Astrocyte of the cerebellum (primary cell): Measurements from ENCODE around the gene FREM1.

ENCODE experiments used
- DNase-seq: peaks from one replicate; pipeline ENCODE4 v3.0.0-alpha.2; 2011; ENCODE audit warnings: low read depth
- H3K4me3 ChIP-seq: 2 replicates; pipeline ENCODE4 v1.5.1; 2011; ENCODE audit warnings: mild to moderate bottlenecking, low read depth, low read length, moderate library complexity
- in situ Hi-C: cut with HindIII; loops from 2 replicates; pipeline ENCODE4 v1.10.0; 2017; ENCODE audit warnings: low sequenced_read_pairs
- TF ChIP-seq, protein P1 (sequence below): IDR thresholded peaks from 2 replicates; pipeline ENCODE4 v1.5.1; 2012; ENCODE audit warnings: low read length, low read depth, moderate library complexity, mild to moderate bottlenecking; ENCODE audit errors: missing control alignments

Gene FREM1

DNA sequence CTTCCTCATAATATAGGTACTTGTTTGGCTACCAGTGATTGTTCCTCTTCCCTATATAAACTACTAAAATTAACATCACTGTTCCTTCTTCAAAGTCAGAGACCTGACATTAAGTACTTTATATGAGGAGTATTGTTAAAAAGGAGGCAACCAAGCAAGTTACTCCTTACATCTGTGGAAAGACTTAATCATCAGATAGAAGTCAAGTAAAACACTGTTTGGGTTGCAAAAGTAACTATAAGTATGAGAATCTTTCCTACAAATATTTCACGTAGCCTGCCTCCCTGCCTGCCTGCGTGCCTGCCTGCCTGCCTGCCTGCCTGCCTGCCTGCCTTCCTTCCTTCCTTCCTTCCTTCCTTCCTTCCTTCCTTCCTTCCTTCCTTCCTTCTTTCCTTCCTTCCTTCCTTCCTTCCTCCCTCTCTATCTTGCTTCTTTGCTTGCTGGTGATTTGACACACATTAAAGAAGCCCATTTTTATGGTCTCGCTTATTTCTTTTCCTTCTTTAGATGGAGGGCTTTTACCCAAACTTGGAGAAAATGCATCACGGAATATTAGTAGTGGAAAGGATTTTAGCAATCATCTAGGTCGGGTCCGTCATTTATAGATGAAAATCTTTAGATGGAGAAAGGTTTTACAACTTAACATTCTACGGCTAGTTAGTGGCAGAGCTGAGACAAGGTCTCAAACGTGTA is 190.9 kb downstream of the FREM1 start:
- no peak overlapping the region for H3K4me3 ChIP-seq
- in situ Hi-C loops: no loop called here
- TF ChIP-seq, protein P1, sequence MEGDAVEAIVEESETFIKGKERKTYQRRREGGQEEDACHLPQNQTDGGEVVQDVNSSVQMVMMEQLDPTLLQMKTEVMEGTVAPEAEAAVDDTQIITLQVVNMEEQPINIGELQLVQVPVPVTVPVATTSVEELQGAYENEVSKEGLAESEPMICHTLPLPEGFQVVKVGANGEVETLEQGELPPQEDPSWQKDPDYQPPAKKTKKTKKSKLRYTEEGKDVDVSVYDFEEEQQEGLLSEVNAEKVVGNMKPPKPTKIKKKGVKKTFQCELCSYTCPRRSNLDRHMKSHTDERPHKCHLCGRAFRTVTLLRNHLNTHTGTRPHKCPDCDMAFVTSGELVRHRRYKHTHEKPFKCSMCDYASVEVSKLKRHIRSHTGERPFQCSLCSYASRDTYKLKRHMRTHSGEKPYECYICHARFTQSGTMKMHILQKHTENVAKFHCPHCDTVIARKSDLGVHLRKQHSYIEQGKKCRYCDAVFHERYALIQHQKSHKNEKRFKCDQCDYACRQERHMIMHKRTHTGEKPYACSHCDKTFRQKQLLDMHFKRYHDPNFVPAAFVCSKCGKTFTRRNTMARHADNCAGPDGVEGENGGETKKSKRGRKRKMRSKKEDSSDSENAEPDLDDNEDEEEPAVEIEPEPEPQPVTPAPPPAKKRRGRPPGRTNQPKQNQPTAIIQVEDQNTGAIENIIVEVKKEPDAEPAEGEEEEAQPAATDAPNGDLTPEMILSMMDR: no peak
- DNase-seq: no peak

GRCh38 chr9:14715102-14715501 is 195.1 kb downstream of the FREM1 start:
- no peak overlapping the region for H3K4me3 ChIP-seq
- in situ Hi-C loops: no loop called here
- TF ChIP-seq, protein P1: no peak
- peak; percentile 53 for DNase-seq

DNA sequence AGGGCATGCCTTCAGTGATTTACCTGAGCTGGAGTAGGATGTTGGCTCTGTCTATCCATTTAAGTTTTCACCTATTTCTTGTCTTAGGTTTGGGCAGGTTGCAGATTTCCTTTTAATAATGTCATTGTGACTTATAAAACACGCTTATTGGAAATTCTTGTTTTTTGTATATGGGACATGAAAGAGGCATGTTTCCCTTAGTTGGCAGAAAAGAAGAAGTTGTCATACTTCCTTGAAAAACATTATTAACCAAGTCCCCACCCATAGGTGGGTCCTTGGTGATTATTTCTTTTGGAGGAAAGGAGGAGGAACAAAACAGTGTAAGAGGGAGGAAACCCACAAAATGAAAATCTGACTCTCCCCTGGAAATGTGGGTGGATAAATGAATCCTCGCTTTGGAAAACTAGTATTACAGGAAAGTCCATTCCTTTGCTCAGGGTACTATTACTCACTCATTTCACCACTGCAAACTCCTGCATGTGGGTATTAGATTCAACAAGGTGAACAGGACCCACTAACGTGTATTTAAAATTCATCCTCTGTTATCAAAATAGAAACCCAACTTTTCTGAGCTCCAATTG is 197.0 kb downstream of the FREM1 start:
- no peak for DNase-seq
- in situ Hi-C loops: no loop called here
- no peak overlapping the region for H3K4me3 ChIP-seq
- TF ChIP-seq, protein P1: no peak

- in situ Hi-C loops: no loop called here
- TF ChIP-seq, protein P1: no peak
- peak; percentile 53 for DNase-seq
- no peak overlapping the region for H3K4me3 ChIP-seq
These were observed 199.4 kb downstream of the FREM1 start for GRCh38 chr9:14710804-14711203.

- in situ Hi-C loops: no loop called here
- TF ChIP-seq, protein P1: no peak
- DNase-seq: no peak
- no peak overlapping the region for H3K4me3 ChIP-seq
These were observed 203.6 kb downstream of the FREM1 start for GRCh38 chr9:14706530-14707140.

DNA sequence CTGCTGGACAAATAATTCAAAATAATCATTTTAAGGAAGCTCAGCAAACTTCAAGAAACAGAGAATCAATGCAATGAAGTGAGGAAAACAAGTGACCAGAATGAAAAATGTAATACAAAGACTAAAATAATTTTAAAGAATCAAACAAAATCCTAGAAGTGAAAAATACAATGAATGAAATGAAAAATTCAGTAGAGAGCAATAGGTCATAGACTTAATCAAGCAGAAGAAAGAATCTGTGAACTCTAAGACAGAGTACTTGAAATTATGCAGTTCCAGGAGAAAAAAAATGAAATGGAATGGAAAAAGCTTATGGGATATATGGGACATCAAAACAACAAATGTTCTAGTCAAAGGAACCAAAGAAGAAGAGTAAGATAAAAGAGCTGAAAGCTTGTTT is 205.1 kb downstream of the FREM1 start:
- H3K4me3 ChIP-seq: no peak overlapping the region
- in situ Hi-C loops: no loop called here
- TF ChIP-seq, protein P1: no peak
- no peak for DNase-seq
